HG03558 (cell line): ENCODE results near the gene CEMIP.

Source experiments
- ATAC-seq: cut with Tn5 transposase; IDR thresholded peaks from one replicate; pipeline ENCODE4 v1.9.1; 2021; ENCODE audit warnings: moderate number of reproducible peaks; ENCODE audit not compliant: unreplicated experiment; ENCODE audit errors: extremely low read depth

Gene CEMIP

GRCh38 chr15:80839764-80840130, 60.6 kb downstream of the CEMIP start:
- ATAC-seq = no peak

DNA sequence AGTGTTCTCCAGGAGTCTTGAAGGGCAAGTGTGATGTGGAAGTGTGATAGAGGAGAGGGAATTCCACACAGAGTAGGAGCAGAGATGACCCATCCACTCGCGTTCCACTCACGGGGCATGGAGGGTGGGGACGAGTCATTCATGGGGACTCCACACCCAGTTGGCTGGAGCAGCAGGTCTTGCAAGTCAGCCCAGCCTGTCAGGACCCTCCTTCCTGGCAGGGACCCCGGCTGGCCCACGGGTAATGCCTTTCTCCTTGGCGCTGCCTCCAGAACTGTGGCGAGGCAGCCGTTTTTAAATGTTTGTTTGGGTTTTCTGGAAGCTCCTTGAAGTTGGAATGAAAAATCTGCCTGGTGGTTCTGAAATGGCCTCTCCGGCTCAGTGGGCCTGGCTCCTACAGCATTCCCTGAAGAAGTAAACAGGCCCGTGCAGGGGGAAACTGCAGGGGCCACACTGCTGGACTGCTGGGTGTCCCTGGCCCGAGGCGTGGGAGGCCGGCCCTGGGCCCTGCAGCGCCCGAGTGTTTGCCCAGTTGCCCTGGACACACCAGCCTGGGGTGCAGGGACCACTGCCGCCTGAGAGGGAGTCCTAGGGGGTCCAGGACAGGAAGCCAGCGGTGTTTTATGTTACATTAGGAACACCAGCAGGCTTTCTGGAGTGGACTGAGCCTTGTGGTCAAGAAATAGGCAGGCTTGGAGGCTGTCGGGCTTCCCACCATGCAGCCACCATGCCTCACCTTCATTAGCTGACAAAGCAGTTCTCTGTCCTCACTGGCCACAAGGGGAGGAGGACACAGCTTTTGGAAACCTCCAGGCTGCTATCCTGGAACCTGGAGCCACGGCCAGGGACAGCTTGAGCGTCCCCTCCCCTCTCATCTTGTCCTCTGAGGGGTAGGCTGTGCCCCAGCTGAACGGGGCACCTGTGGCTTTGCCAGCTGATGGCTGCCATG, 61.3 kb downstream of the CEMIP start:
- no peak for ATAC-seq

DNA sequence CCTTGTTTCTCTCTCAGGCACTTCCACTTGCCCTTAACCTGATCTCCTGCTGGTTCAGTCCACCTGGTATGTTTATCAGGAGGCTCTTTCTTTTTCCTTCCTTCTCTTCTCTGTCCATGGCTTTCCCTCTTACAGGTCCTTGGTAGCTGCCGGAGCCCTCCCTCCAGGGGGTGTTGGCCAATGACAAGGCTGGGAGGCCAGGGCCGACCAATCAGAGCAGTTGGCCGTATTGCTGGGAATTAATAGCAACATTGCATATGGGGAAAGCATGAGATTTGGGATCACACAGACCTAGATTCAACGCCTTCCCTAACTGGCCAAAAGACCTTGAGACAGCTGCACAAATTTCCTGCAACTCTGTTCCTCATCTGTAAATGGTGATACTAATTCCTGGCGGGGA, 62.4 kb downstream of the CEMIP start:
- no peak for ATAC-seq

GRCh38 chr15:80844011-80844732, 65.0 kb downstream of the CEMIP start:
- no peak for ATAC-seq

GRCh38 chr15:80846031-80846815, 67.1 kb downstream of the CEMIP start:
- no peak for ATAC-seq

GRCh38 chr15:80849308-80849707, 70.1 kb downstream of the CEMIP start:
- no peak for ATAC-seq

GRCh38 chr15:80850941-80851451, 71.8 kb downstream of the CEMIP start:
- no peak for ATAC-seq

- ATAC-seq = no peak
These were observed 73.5 kb downstream of the CEMIP start for GRCh38 chr15:80852676-80853075.

- ATAC-seq = no peak
These were observed 74.9 kb downstream of the CEMIP start for GRCh38 chr15:80854104-80854503.

DNA sequence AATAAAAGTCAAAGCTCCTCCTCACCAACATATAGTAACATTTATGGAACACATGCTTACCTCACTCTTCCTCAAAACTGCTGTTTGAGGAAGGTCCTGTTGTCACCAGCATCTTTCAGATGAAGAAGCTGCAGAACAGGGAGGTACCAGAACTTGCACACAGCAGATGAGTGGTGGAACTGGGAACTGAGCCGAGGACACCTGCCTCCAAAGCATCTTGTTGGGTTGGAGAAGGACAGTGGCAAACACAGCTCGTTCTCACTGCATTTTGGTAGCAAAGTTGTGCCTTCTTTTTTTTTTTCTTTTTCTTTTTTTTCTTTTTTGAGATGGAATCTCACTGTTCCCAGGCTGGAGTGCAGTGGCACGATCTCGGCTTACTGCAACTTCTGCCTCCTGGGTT, 76.0 kb downstream of the CEMIP start:
- ATAC-seq = no peak

- ATAC-seq = no peak
These were observed 77.2 kb downstream of the CEMIP start for GRCh38 chr15:80856400-80856799.

- no peak for ATAC-seq
These were observed 77.7 kb downstream of the CEMIP start for GRCh38 chr15:80856809-80857377.

DNA sequence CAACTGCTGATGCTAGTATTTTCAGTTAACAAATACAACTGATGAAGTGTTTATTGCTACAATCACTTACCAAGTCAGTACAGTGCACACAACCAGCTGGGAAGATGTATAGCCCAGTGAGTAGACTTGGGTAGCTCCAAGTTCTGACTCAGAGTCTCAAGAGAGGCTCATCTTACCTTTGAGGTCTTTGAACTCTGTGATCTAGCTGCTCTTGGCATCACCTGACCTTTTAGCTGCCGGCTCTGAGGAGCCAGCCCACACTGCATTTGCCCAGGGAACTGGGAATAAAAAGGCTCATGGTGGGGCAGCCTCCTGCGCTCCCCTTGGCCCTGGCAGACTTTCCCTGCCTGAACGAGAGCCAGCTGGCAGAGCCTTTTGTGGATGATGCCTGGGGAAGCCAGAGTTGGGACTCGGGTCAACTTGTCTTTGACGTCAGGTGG, 82.6 kb downstream of the CEMIP start:
- ATAC-seq = no peak

- no peak for ATAC-seq
These were observed 85.5 kb downstream of the CEMIP start for GRCh38 chr15:80864666-80865065.

DNA sequence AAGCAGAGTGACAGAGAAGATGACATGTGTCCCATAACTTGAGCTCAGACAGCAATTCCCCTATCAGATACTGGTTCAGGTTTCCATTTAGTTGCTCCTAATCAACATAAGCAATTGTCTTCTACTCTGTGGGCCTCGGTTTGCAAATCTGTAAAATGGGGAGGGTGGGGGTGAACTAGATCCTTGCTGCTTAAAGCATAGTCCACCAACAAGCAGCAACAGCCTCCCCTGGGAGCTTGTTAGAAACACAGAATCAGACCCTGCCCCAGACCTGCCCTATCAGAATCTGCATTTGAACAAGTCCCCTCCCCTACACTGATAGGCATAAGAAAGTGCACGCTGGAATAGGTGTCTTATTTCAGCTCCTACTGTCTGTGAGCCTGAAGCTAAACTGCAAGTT, 87.8 kb downstream of the CEMIP start:
- no peak for ATAC-seq

DNA sequence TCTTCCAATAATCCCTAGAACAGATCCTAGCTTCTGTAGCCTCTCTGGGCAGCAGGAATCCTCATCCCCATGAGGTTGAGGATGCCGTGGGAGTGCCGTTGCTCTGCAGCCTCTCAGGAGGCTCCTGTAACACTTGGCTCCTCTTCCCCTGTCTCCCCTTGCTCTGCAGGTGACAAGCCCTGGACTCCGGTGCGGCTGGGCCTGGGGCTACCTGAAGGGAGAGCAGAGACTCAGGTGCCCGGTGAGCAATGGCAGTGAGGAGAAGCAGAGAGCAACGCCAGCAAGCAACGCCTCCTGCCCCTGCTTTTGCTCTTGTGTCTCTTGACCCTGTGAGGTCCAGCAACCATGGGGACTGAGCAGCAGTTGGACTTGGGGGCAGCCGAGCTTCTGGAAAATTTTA, 91.2 kb downstream of the CEMIP start:
- ATAC-seq = no peak

GRCh38 chr15:80870893-80871292, 91.7 kb downstream of the CEMIP start:
- ATAC-seq = no peak

DNA sequence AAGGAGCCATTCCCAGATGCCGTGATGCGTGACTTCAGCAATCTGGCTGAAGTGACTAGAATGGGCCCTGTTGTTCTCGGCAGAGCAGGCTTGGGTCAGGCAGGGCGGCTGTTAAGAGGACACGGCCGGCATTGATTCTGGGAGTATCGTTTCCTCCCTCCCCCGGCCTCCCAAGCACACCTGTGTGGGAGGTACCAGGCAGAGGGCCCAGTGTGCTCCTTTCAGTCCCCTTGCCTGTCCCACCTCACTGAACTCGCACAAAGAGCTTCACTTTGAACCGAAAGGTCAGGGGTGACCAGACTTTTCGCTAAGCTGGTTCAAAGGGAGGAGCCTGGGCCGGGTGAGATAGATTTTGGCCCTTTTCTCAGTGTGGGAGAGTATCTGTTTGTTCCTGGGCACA, 92.7 kb downstream of the CEMIP start:
- ATAC-seq = no peak

- ATAC-seq = no peak
These were observed 94.3 kb downstream of the CEMIP start for GRCh38 chr15:80873366-80873952.
